ENCODE results near the gene MCTP1.
"Not testable (repeated sequence)": the region's sequence is repeated elsewhere in the genome, so short reads cannot be mapped to it uniquely, and the experiment has no call there.

MCTP1 gene

GRCh38 chr5:95022967-95023695 is 261.8 kb downstream of the MCTP1 start:
- no peak for DNase-seq

DNA sequence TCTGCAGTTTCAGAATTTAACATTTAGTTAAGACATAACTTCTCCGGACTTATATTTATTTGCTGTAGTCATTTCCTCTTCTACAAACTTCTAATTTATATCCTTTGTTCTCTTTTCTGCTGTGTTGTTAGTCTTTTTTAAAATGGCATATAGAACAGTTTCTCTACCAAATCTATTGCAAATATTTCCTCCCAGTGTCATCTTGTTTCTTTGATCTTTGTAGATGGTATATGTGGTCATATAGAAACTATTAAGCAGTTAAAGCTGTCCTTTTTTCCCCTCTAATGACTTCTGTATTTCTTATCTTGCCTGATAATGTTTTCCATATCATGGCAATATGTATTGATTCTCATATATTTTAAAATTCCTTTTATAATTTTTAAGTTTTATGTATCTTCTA is 264.5 kb downstream of the MCTP1 start:
- DNase-seq, result no peak

DNA sequence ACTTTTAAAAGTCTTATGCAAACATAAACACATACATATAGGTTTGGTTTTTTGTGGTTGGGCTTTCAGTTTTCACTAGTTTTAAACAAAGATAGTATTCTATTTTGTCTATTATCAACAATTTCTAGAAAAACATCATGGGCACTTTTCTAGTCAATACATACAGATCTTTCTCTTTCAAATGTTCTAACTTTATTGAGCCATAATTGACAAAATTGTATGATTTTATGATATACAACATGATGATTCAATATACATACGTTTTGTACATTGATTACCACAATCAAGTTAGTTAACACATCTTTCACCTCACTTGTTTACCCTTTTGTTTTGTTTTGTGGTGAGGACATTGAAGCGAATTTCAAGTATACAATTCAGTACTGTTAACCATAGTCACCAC is 265.9 kb downstream of the MCTP1 start:
- no peak for DNase-seq

GRCh38 chr5:95018511-95018910 is 266.4 kb downstream of the MCTP1 start:
- no peak for DNase-seq

GRCh38 chr5:95009812-95010211 is 275.1 kb downstream of the MCTP1 start:
- DNase-seq, result no peak

- no peak for DNase-seq
Measured at GRCh38 chr5:95007921-95008597, 276.8 kb downstream of the MCTP1 start.

- DNase-seq, result no peak
Measured at GRCh38 chr5:95005811-95006210, 279.1 kb downstream of the MCTP1 start.

- DNase-seq, result no peak
Measured at GRCh38 chr5:94998670-94999069, 286.2 kb downstream of the MCTP1 start.

- DNase-seq, result not testable (repeated sequence)
Measured at GRCh38 chr5:94994537-94994936, 290.4 kb downstream of the MCTP1 start.

DNA sequence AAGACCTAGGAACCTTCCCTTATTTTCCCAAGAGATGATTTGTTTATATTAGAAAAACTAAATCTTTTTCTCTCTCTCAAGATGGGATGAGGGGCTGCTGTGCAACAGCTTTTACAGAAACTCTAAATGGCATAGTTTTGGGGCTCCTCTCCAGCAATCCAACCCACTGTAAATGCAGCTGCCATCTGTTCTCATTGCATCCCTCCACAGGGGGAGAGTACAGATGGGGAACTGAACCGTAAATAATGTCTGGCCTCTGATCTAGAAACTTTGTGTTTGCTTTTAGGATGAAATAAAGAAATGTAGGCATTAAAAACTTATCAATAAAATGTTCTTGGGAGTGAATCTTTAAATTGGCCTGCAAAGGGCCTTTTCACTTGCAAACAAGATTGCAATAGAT is 291.4 kb downstream of the MCTP1 start:
- DNase-seq, result no peak

- no peak for DNase-seq
Measured at GRCh38 chr5:94992325-94992724, 292.6 kb downstream of the MCTP1 start.

GRCh38 chr5:94983861-94984535 is 300.9 kb downstream of the MCTP1 start:
- DNase-seq, result no peak

GRCh38 chr5:94977437-94977836 is 307.5 kb downstream of the MCTP1 start:
- DNase-seq, result no peak

GRCh38 chr5:94976853-94977252 is 308.0 kb downstream of the MCTP1 start:
- no peak for DNase-seq

DNA sequence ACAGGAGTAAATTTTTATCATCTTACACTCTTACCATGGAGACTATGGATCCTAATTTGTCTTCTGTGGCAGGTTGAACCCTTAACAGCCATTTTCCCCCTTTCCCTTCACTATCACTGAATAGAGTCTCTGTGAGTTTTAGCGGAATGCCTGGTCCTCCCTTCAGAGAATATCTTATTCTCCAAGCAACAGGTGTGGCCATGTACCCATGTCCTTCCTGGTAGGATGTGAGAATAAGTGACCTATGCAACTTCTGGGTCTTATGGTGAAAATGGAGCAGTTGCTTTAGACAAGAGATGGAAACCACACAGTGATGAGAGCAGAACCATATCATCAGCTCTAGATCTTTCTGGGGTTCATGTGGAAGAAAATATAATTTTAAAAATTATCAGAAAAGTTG is 312.6 kb downstream of the MCTP1 start:
- no peak for DNase-seq

DNA sequence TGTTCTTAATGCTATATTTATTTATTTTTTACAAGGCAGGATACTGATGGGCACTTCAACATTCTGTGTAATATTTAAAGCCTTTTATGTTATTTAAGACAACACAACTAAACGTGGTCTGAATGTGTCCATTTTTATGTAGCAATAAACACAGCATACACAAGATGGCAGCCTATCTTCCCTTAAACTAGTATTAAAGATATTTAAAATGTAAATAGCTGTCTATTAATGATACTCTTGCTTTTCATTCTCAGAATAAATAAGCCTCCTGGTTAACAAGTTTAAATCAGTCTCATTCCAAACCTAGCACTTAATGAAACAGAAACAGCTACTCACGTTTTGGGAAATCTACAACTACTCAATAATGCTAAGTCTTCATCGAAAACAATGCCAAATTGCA is 315.7 kb downstream of the MCTP1 start:
- no peak for DNase-seq

DNA sequence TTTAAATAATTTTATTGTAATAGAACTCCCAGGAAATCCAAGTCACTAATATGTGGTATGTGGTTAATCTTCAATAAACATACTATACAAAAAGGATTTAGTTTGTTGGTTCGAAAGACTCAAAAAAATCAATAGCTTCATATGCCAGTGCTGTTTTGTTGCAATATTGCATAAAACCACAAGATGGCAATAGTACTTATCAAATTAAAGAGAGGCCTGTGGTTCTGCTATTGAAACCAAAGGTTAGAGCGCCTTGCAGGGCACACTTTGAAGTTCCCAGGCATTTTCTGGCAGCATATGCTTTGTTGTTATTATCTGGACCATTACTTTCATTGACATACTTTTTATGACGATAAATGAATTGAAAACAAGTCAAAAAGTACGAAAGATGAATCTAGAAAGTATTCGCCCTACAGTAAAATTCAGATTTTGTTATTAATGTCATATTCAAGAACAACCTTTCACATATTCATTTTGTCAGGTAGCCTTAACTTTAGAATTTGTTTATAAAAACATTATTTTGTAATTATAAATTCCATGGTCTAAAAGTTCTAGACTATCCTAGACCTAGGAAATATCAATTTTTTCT is 316.3 kb downstream of the MCTP1 start:
- peak; percentile 82 for DNase-seq

DNA sequence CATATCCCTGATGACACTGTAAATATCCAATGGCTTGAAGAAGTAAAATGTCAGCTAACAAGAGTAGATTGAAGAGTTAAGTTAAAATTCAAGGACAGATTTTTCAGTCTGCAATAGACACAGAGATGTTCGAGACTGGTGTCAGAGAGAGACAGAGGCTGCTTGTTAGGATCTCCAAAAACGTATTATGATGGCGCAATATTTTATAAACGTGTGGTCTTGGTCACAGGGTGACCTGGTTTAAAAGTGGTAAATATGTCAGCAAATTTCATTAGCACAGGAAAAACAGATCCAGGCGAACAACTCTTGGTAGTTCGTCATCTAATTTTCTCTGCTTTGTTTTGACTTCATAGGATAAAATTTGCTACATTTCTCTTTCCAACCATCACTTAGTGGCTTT is 317.4 kb downstream of the MCTP1 start:
- no peak for DNase-seq

DNA sequence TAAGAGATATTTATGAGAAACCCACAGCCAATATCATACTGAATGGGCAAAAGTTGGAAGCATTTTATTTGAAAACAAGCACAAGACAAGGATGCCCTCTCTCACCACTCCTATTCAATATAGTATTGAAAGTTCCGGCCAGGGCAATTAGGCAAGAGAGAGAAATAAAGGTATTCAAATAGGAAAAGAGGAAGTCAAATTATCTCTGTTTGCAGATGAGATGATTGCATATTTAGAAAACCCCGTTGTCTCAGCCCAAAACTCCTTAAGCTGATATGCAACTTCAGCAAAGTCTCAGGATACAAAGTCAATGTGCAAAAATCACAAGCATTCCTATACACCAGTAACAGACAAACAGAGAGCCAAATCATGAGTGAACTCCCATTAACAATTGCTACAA is 325.6 kb downstream of the MCTP1 start:
- DNase-seq, result not testable (repeated sequence)

GRCh38 chr5:94945656-94946055 is 339.2 kb downstream of the MCTP1 start:
- no peak for DNase-seq

- DNase-seq, result no peak
Measured at GRCh38 chr5:94944160-94944559, 340.7 kb downstream of the MCTP1 start.

DNA sequence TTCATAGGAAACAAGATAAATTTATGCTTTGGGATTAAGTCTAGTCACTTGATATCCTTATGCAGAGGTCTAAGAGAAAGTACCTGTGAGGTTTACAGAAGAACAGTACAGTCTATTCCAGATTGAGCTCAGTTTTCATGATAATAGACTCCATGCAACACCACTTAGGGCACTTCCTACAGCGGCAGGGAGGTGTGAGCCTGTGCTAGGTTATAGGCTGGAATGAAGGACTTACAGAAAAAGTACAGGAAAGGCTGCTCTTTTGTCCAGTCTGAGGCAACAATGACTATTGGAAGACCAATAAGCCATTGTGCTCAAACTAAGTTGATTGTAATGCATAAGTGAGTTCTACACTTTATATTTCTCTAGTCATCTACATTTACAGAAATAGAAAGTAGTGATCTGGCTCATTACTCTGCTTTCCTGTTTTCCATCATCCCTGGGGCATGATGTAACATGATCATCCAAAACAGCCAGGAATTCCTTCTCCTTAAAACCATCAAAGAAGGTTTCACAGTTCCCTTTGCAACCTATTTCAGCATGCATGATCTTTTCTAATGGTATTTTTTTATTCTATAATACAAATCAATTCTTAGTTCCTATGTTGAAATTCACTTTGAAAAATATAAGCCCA is 343.7 kb downstream of the MCTP1 start:
- no peak for DNase-seq

DNA sequence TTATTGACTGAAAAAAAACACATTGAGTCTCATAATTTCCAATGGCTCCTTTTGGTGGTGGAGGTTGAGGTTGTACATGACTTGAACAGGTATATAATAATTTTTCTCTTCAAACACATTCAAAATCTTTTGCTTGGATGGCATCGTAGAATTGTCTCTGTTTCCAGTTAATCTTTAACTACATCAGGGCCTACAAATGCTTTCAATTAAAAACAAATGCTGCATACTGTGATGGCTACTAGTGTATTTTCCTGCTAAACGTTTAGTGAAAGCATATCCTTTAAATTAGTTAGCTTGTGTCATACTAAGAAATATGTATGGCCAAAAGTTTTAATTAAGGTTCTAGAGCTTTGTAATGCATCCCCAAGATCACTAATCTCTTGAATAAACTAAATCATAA is 352.6 kb downstream of the MCTP1 start:
- no peak for DNase-seq
